ENCODE results near the gene OGT.

- TF ChIP-seq CTCF (IDR thresholded peaks at IDR 0.05) = no peak
- TF ChIP-seq FOXM1 (IDR thresholded peaks at IDR 0.05; ENCODE audit: low read depth) = no peak
- no peak for TF ChIP-seq SMC3 (IDR thresholded peaks at IDR 0.05; ENCODE audit: low read depth, low read length)
- TF ChIP-seq USF2 (IDR thresholded peaks at IDR 0.05; ENCODE audit: borderline replicate concordance, low read depth, low read length) = no peak
Observed at GRCh38 chrX:71619986-71620385, 87.1 kb downstream of the OGT start.
